SK-N-SH treated with all-trans-retinoic acid at 6 μM for 48 hours (cell line): ENCODE measurements around the gene IMP4.

Source experiments
- ATAC-seq: fragments of 200-7000 bp; cut with Tn5 transposase; 3 replicates; pipeline ENCODE4 v1.9.1; 2020; ENCODE audit warnings: mild to moderate bottlenecking, moderate library complexity
- ARNTL ChIP-seq: fragments of 450-650 bp; formaldehyde crosslinking; IDR thresholded peaks from 2 replicates; pipeline ENCODE4 v1.5.0; 2020; ENCODE audit warnings: low read depth, mild to moderate bottlenecking, moderate library complexity, borderline replicate concordance
- BACH2 ChIP-seq: fragments of 250-450 bp; sonication (Bioruptor Pico); IDR thresholded peaks from 2 replicates; pipeline ENCODE4 v1.9.0; 2021; ENCODE audit warnings: mild to moderate bottlenecking, borderline replicate concordance
- CREB5 ChIP-seq: fragments of 250-450 bp; sonication (Bioruptor Pico); IDR thresholded peaks from 2 replicates; pipeline ENCODE4 v1.5.1; 2020; ENCODE audit warnings: low read depth, mild to moderate bottlenecking, moderate library complexity
- CSRNP3 ChIP-seq: fragments of 250-450 bp; sonication (Bioruptor Pico); IDR thresholded peaks from 2 replicates; pipeline ENCODE4 v1.5.1; 2021; ENCODE audit warnings: mild to moderate bottlenecking, moderate library complexity
- ESRRG ChIP-seq: fragments of 250-450 bp; sonication (Bioruptor Pico); IDR thresholded peaks from 2 replicates; pipeline ENCODE4 v1.6.1; 2021; ENCODE audit warnings: mild to moderate bottlenecking
- GLIS3 ChIP-seq: fragments of 250-450 bp; sonication (Bioruptor Pico); IDR thresholded peaks from 2 replicates; pipeline ENCODE4 v1.5.0; 2020; ENCODE audit warnings: mild to moderate bottlenecking, moderate library complexity
- ISL1 ChIP-seq: fragments of 250-450 bp; sonication (Bioruptor Pico); IDR thresholded peaks from 2 replicates; pipeline ENCODE4 v2.1.2; 2022; ENCODE audit warnings: mild to moderate bottlenecking, moderate library complexity
- OSR1 ChIP-seq: fragments of 250-450 bp; sonication (Bioruptor Pico); IDR thresholded peaks from 2 replicates; pipeline ENCODE4 v1.8.0; 2022; ENCODE audit warnings: moderate library complexity, mild to moderate bottlenecking, inconsistent platforms
- PPARA ChIP-seq: fragments of 250-450 bp; sonication (Bioruptor Pico); IDR thresholded peaks from 2 replicates; pipeline ENCODE4 v1.5.0; 2020; ENCODE audit warnings: mild to moderate bottlenecking, borderline replicate concordance
- RARB ChIP-seq: fragments of 250-450 bp; sonication (Bioruptor Pico); IDR thresholded peaks from 2 replicates; pipeline ENCODE4 v1.8.0; 2021; ENCODE audit warnings: mild to moderate bottlenecking, moderate library complexity
- SNAI2 ChIP-seq: fragments of 250-450 bp; sonication (Bioruptor Pico); IDR thresholded peaks from 2 replicates; pipeline ENCODE4 v1.5.0; 2020; ENCODE audit warnings: mild to moderate bottlenecking, moderate library complexity
- TOX ChIP-seq: fragments of 250-450 bp; sonication (Bioruptor Pico); IDR thresholded peaks from 2 replicates; pipeline ENCODE4 v1.8.0; 2021; ENCODE audit warnings: mild to moderate bottlenecking, moderate library complexity, borderline replicate concordance
- ZC3H10 ChIP-seq: fragments of 250-450 bp; sonication (Bioruptor Pico); IDR thresholded peaks from 2 replicates; pipeline ENCODE4 v1.5.1; 2021; ENCODE audit warnings: mild to moderate bottlenecking, moderate library complexity
- ZFP3 ChIP-seq: fragments of 250-450 bp; sonication (Bioruptor Pico); IDR thresholded peaks from 2 replicates; pipeline ENCODE4 v1.5.0; 2020; ENCODE audit warnings: mild to moderate bottlenecking, moderate library complexity
- ZFP30 ChIP-seq: fragments of 450-650 bp; formaldehyde crosslinking; IDR thresholded peaks from 2 replicates; pipeline ENCODE4 v1.5.0; 2022; ENCODE audit warnings: mild to moderate bottlenecking, moderate library complexity
- ZNF565 ChIP-seq: fragments of 450-650 bp; formaldehyde crosslinking; conservative IDR thresholded peaks from 2 replicates; pipeline ENCODE4 v1.5.0; 2020; ENCODE audit warnings: low read depth, mild to moderate bottlenecking, moderate library complexity
- ZNF70 ChIP-seq: fragments of 450-650 bp; formaldehyde crosslinking; IDR thresholded peaks from 2 replicates; pipeline ENCODE4 v1.5.0; 2020; ENCODE audit warnings: mild to moderate bottlenecking, moderate library complexity
- ZNF8 ChIP-seq: fragments of 450-650 bp; formaldehyde crosslinking; IDR thresholded peaks from 2 replicates; pipeline ENCODE4 v1.5.0; 2020; ENCODE audit warnings: mild to moderate bottlenecking, moderate library complexity
- TF ChIP-seq, protein P1 (sequence below): fragments of 250-450 bp; sonication (Bioruptor Pico); IDR thresholded peaks from 2 replicates; pipeline ENCODE4 v1.8.0; 2021; ENCODE audit warnings: low read depth, mild to moderate bottlenecking, moderate library complexity, borderline replicate concordance
- TF ChIP-seq, protein P2 (sequence below): fragments of 250-450 bp; sonication (Bioruptor Pico); IDR thresholded peaks from 2 replicates; pipeline ENCODE4 v1.8.0; 2020; ENCODE audit warnings: mild to moderate bottlenecking, moderate library complexity, borderline replicate concordance
- TF ChIP-seq, protein P3 (sequence below): fragments of 250-450 bp; sonication (Bioruptor Pico); IDR thresholded peaks from 2 replicates; pipeline ENCODE4 v1.5.0; 2020; ENCODE audit warnings: mild to moderate bottlenecking, moderate library complexity

The IMP4 gene

DNA sequence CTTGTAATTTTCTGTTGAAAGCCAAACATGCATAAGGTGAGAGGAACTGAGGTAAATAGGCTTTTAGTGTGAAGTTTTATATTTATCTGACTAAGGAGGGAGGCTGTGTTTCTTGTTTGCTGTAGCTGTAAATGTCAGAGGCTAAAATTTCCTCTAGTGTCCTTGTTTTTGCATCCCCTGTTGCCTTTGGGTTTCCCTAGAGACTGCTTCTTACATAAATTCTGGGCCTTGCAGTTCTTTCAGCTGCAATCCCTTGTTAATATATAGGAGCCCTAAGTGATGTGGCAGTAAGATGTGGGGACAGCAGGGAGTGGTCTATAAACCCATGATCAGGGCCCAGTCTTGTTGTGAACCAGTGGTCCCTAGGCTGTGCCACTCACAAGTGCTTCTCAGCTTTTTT lies 7.5 kb upstream of the IMP4 start:
- no peak for ATAC-seq
- TF ChIP-seq ZFP30 (CRISPR knock-in tag) (no peak), SNAI2 (CRISPR knock-in tag) (no peak), BACH2 (CRISPR knock-in tag) (no peak), ZNF8 (CRISPR knock-in tag) (no peak), GLIS3 (no peak), ZNF565 (no peak), OSR1 (no peak), CREB5 (CRISPR knock-in tag) (no peak), RARB (CRISPR knock-in tag) (no peak), PPARA (CRISPR knock-in tag) (no peak), ZC3H10 (CRISPR knock-in tag) (no peak), CSRNP3 (CRISPR knock-in tag) (no peak), ZFP3 (no peak), ISL1 (CRISPR knock-in tag) (no peak), ESRRG (no peak)
- TF ChIP-seq, protein P1, sequence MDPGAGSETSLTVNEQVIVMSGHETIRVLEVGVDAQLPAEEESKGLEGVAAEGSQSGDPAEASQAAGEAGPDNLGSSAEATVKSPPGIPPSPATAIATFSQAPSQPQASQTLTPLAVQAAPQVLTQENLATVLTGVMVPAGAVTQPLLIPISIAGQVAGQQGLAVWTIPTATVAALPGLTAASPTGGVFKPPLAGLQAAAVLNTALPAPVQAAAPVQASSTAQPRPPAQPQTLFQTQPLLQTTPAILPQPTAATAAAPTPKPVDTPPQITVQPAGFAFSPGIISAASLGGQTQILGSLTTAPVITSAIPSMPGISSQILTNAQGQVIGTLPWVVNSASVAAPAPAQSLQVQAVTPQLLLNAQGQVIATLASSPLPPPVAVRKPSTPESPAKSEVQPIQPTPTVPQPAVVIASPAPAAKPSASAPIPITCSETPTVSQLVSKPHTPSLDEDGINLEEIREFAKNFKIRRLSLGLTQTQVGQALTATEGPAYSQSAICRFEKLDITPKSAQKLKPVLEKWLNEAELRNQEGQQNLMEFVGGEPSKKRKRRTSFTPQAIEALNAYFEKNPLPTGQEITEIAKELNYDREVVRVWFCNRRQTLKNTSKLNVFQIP: no peak
- TF ChIP-seq, protein P2, sequence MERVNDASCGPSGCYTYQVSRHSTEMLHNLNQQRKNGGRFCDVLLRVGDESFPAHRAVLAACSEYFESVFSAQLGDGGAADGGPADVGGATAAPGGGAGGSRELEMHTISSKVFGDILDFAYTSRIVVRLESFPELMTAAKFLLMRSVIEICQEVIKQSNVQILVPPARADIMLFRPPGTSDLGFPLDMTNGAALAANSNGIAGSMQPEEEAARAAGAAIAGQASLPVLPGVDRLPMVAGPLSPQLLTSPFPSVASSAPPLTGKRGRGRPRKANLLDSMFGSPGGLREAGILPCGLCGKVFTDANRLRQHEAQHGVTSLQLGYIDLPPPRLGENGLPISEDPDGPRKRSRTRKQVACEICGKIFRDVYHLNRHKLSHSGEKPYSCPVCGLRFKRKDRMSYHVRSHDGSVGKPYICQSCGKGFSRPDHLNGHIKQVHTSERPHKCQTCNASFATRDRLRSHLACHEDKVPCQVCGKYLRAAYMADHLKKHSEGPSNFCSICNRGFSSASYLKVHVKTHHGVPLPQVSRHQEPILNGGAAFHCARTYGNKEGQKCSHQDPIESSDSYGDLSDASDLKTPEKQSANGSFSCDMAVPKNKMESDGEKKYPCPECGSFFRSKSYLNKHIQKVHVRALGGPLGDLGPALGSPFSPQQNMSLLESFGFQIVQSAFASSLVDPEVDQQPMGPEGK: no peak

DNA sequence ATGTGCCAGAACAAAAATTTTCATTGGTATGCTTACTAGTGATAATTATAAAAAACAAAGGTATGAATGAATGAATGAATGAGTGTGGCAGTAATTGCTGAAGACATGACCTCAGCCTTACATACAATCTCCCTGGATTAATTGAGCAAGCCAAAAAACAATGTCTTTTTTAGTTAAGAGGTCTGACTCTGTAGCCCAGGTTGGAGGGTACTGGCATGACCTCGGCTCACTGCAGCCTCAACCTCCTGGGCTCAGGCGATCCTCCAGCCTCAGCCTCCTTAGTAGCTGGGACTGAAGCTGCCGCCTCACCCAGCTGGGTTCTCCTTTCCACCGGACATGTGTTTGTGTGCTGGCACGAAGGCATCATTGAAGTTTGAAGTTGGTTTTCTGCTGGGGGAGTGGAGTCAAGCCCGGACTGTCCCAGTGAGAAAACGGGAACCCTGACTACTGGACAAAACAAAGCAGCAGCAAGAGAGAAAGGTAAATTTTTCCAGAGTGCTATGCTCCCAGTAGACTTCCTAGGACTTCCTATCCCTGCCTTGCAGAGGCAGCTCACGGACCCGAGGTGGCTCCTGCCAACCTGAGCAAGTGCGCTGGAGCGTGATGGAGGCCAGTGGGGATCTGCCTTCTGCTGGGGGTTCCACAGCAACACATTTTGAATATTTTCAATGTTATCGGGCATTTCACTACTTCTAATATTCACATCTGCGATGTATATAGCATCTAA lies 6.4 kb upstream of the IMP4 start:
- ATAC-seq: no peak
- TF ChIP-seq ZFP30 (CRISPR knock-in tag) (no peak), ZNF70 (CRISPR knock-in tag) (no peak), ZNF8 (CRISPR knock-in tag) (no peak), OSR1 (no peak), ESRRG (no peak), CREB5 (CRISPR knock-in tag) (no peak), ZFP3 (no peak), GLIS3 (no peak), CSRNP3 (CRISPR knock-in tag) (no peak), BACH2 (CRISPR knock-in tag) (no peak), ISL1 (CRISPR knock-in tag) (no peak), TOX (CRISPR knock-in tag) (no peak), ARNTL (CRISPR knock-in tag) (no peak), ZNF565 (no peak), SNAI2 (CRISPR knock-in tag) (no peak), PPARA (CRISPR knock-in tag) (no peak)
- TF ChIP-seq, protein P3, sequence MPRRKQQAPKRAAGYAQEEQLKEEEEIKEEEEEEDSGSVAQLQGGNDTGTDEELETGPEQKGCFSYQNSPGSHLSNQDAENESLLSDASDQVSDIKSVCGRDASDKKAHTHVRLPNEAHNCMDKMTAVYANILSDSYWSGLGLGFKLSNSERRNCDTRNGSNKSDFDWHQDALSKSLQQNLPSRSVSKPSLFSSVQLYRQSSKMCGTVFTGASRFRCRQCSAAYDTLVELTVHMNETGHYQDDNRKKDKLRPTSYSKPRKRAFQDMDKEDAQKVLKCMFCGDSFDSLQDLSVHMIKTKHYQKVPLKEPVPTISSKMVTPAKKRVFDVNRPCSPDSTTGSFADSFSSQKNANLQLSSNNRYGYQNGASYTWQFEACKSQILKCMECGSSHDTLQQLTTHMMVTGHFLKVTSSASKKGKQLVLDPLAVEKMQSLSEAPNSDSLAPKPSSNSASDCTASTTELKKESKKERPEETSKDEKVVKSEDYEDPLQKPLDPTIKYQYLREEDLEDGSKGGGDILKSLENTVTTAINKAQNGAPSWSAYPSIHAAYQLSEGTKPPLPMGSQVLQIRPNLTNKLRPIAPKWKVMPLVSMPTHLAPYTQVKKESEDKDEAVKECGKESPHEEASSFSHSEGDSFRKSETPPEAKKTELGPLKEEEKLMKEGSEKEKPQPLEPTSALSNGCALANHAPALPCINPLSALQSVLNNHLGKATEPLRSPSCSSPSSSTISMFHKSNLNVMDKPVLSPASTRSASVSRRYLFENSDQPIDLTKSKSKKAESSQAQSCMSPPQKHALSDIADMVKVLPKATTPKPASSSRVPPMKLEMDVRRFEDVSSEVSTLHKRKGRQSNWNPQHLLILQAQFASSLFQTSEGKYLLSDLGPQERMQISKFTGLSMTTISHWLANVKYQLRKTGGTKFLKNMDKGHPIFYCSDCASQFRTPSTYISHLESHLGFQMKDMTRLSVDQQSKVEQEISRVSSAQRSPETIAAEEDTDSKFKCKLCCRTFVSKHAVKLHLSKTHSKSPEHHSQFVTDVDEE (CRISPR knock-in tag): no peak
- TF ChIP-seq, protein P2: no peak
- TF ChIP-seq, protein P1: no peak
